HG03025 (cell line): ENCODE results near the gene CALU.

ENCODE experiments used
- ATAC-seq: cut with Tn5 transposase; IDR thresholded peaks from one replicate; pipeline ENCODE4 v1.9.1; 2021; ENCODE audit warnings: mild to moderate bottlenecking, moderate library complexity; ENCODE audit not compliant: unreplicated experiment, low FRiP score

CALU gene

GRCh38 chr7:128721376-128721775, 17.8 kb upstream of the CALU start:
- no peak for ATAC-seq

- ATAC-seq = no peak
These were observed 14.4 kb upstream of the CALU start for GRCh38 chr7:128724743-128725142.

GRCh38 chr7:128725531-128725930, 13.6 kb upstream of the CALU start:
- ATAC-seq = no peak

- ATAC-seq = no peak
These were observed 13.0 kb upstream of the CALU start for GRCh38 chr7:128726059-128726736.

GRCh38 chr7:128726737-128727072, 12.5 kb upstream of the CALU start:
- no peak for ATAC-seq

- no peak for ATAC-seq
These were observed 11.9 kb upstream of the CALU start for GRCh38 chr7:128727239-128727638.

- ATAC-seq = no peak
These were observed 10.6 kb upstream of the CALU start for GRCh38 chr7:128728598-128728997.

GRCh38 chr7:128729494-128729893, 9.7 kb upstream of the CALU start:
- ATAC-seq = no peak

GRCh38 chr7:128731184-128731583, 8.0 kb upstream of the CALU start:
- no peak for ATAC-seq

GRCh38 chr7:128732521-128733277, 6.5 kb upstream of the CALU start:
- ATAC-seq = no peak

- no peak for ATAC-seq
These were observed 5.9 kb upstream of the CALU start for GRCh38 chr7:128733278-128733645.

GRCh38 chr7:128734890-128735289, 4.3 kb upstream of the CALU start:
- no peak for ATAC-seq

GRCh38 chr7:128735436-128735835, 3.7 kb upstream of the CALU start:
- no peak for ATAC-seq

- ATAC-seq = no peak
These were observed 1.7 kb upstream of the CALU start for GRCh38 chr7:128737441-128737840.

GRCh38 chr7:128737867-128738385, 1.2 kb upstream of the CALU start:
- no peak for ATAC-seq

- no peak for ATAC-seq
These were observed 550 bp upstream of the CALU start for GRCh38 chr7:128738570-128739047.

GRCh38 chr7:128739990-128740682, 977 bp downstream of the CALU start:
- no peak for ATAC-seq

- no peak for ATAC-seq
These were observed 1.8 kb downstream of the CALU start for GRCh38 chr7:128740996-128741395.

GRCh38 chr7:128741491-128741890, 2.3 kb downstream of the CALU start:
- ATAC-seq = no peak

GRCh38 chr7:128742206-128742605, 3.0 kb downstream of the CALU start:
- ATAC-seq = no peak

- ATAC-seq = no peak
These were observed 4.1 kb downstream of the CALU start for GRCh38 chr7:128743112-128743772.
